ENCODE measurements around the gene CD59.

The CD59 gene, protein sequence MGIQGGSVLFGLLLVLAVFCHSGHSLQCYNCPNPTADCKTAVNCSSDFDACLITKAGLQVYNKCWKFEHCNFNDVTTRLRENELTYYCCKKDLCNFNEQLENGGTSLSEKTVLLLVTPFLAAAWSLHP

DNA sequence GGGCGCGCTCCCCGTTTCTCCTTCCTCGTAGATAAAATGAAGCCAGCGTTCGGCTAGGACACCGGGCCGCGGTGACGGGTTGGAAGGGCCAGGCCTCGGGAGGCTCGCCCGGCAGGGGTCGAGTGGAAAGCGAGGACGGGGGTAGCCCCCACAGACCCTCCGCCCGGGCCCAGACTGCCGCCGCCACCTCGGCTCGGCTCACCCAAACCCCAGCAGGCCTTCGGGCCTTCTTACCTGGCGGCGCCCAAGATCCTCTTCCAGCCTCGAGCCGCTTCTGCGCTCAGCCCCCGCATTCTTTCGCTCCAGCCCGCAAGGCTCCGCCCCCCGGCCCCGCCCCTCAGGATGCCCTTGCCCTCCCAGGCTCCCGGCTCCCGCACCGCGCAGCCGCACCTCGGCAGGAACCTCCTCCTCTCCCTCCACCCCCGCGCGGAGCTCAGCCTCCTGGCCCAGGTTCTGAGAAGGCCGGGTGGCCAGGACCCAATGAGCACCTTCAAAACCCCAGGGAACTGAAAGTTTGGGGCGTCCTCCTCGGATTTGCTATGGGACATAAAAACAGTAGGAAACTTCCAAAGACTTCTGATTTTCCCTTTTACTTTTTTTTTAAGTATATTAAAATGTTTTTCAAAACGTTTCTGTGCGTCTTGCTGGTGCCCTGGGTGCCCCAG, at the start of gene CD59:
Gene CD59, minus strand, starts transcription at position 276 of the 665 bp plus-strand sequence. CDS start 13,978 bp downstream, outside the sequence.
- peaks cover 9% of the 10 kb centered on the region; the same call in 1 of the 2 replicates for H3K36me3 ChIP-seq (ENCODE audit: insufficient read depth, low read depth, low read length)
- H3K27me3 ChIP-seq (ENCODE audit: insufficient read depth, low read length) = peaks cover 13% of the 10 kb centered on the region
- H3K9ac ChIP-seq (ENCODE audit: low read depth, low read length) = peak within 1 kb of the TSS; percentile 65; the same call in 1 of the 2 replicates
- no peaks in the 10 kb centered on the region for H3K9me3 ChIP-seq (ENCODE audit: insufficient read depth, low read depth, low read length)
- peak within 1 kb of the TSS; percentile 73 for H3K4me3 ChIP-seq (ENCODE audit: low read length)
- no peak within 1 kb of the TSS for H3K27ac ChIP-seq (ENCODE audit: low read length)
- 0 out of 2 replicates have a peak, but pooled peaks cover 3% of the 10 kb centered on the region for H3K4me1 ChIP-seq (ENCODE audit: insufficient read depth, low read length)

DNA sequence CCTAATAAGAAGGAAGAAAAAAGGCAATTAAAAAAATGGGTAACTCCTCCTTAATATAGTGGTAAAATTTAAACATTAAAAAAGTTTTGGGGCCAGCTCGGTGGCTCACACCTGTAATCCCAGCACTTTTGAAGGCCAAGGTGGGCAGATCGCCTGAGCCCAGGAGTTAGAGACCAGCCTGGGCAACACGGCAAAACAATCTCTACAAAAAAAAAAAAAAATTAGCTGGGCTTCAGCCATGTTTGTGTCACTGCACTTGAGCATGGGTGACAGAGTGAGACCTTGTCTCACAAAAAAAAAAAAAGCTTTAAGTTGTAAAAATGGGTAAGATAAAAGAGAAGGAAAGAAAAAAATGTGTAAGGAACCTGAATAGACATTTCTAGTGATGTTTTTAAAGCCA, 49.4 kb upstream of the CD59 start:
- H3K9ac ChIP-seq (ENCODE audit: low read depth, low read length) = no peak overlapping the region
- H3K9me3 ChIP-seq (ENCODE audit: insufficient read depth, low read depth, low read length) = no peaks in the 10 kb centered on the region
- H3K4me1 ChIP-seq (ENCODE audit: insufficient read depth, low read length) = no peaks in the 10 kb centered on the region
- no peaks in the 10 kb centered on the region for H3K36me3 ChIP-seq (ENCODE audit: insufficient read depth, low read depth, low read length)
- H3K27ac ChIP-seq (ENCODE audit: low read length) = no peak overlapping the region
- H3K27me3 ChIP-seq (ENCODE audit: insufficient read depth, low read length) = no peaks in the 10 kb centered on the region; the same call in 1 of the 2 replicates
- no peak overlapping the region for H3K4me3 ChIP-seq (ENCODE audit: low read length)

DNA sequence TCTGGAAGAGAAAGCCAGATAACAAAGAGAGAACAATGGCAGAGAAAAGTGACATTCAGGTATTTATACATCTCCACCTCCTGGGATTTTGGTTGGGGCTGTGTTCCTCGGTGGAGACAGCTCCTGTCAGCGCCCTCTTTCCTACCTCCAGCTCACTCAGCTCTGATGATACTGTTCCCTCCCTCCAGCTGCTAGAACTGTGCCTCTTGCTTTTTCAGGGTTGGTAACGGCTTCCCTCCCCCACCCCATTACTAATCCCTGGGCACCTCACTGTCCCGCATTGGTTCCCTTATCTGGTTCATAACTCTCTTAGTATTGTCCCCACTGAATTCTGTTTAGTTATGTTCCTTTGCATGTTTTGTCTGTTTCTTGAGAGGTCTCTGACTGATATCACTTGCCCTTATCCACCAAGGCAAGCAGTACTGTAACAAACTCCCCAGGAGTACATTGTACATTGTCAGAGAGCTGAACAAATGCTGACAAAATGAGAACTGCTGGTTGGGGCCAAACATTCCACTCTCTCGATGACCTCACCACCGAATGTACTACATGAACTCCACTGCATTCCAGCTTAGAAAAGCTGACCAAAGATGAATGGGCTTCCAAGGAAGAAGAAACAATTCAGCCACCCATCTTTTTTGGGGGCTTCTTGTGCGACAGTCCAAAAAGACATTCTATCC, 43.8 kb upstream of the CD59 start:
- Histone ChIP-seq H3K9me3 (ENCODE audit: insufficient read depth, low read depth, low read length) (no peaks in the 10 kb centered on the region), H3K27ac (ENCODE audit: low read length) (no peak overlapping the region), H3K36me3 (ENCODE audit: insufficient read depth, low read depth, low read length) (no peaks in the 10 kb centered on the region), H3K9ac (ENCODE audit: low read depth, low read length) (no peak overlapping the region), H3K27me3 (ENCODE audit: insufficient read depth, low read length) (peaks cover 18% of the 10 kb centered on the region), H3K4me3 (ENCODE audit: low read length) (no peak overlapping the region), H3K4me1 (ENCODE audit: insufficient read depth, low read length) (peaks cover 23% of the 10 kb centered on the region)

DNA sequence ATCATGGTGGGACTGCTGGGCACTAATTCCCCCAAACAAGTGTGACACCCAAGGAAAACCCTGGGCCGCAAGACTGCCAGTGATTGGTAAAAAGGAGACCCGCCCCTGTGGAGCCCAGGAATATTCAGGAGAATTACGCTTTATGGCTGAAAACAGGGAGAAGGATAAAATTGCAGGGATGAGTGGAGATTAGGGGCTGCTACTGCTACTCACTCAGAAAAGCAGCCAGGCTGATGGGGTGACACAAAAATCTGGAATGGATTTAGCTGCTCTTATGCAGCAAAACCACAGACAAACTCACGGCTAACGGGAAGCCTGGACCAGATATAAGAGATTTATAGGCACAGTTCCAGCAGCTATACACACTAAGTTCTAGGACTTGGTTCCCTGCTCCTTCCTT, 42.5 kb upstream of the CD59 start:
- no peaks in the 10 kb centered on the region for H3K9me3 ChIP-seq (ENCODE audit: insufficient read depth, low read depth, low read length)
- H3K4me1 ChIP-seq (ENCODE audit: insufficient read depth, low read length) = peaks cover 23% of the 10 kb centered on the region
- H3K27me3 ChIP-seq (ENCODE audit: insufficient read depth, low read length) = peaks cover 23% of the 10 kb centered on the region
- no peak overlapping the region for H3K4me3 ChIP-seq (ENCODE audit: low read length)
- no peak overlapping the region for H3K27ac ChIP-seq (ENCODE audit: low read length)
- H3K9ac ChIP-seq (ENCODE audit: low read depth, low read length) = no peak overlapping the region; the same call in 1 of the 2 replicates
- no peaks in the 10 kb centered on the region for H3K36me3 ChIP-seq (ENCODE audit: insufficient read depth, low read depth, low read length)

DNA sequence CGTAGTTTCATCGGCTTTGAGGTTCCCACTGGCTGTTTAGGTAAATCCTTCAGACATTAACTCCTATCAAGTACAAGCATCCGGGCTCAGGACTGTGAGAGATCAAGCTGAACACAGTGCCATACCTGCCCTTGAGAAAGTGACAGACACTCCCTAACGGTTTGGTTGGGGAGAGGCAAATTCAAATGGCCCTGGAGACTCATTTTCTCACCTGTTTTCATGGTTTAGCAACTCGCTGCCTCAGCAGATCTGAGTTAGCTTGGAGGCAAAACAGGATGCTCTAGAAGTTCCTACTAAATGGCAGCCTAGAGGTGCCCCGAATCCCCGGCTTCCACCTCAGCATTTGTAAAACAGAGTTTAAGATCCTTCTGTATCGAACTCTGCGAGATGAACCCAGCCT, 41.7 kb upstream of the CD59 start:
- Histone ChIP-seq H3K9me3 (ENCODE audit: insufficient read depth, low read depth, low read length) (no peaks in the 10 kb centered on the region), H3K4me3 (ENCODE audit: low read length) (no peak overlapping the region), H3K36me3 (ENCODE audit: insufficient read depth, low read depth, low read length) (no peaks in the 10 kb centered on the region), H3K27me3 (ENCODE audit: insufficient read depth, low read length) (peaks cover 31% of the 10 kb centered on the region), H3K4me1 (ENCODE audit: insufficient read depth, low read length) (peaks cover 26% of the 10 kb centered on the region), H3K9ac (ENCODE audit: low read depth, low read length) (no peak overlapping the region; the same call in 1 of the 2 replicates), H3K27ac (ENCODE audit: low read length) (no peak overlapping the region)

DNA sequence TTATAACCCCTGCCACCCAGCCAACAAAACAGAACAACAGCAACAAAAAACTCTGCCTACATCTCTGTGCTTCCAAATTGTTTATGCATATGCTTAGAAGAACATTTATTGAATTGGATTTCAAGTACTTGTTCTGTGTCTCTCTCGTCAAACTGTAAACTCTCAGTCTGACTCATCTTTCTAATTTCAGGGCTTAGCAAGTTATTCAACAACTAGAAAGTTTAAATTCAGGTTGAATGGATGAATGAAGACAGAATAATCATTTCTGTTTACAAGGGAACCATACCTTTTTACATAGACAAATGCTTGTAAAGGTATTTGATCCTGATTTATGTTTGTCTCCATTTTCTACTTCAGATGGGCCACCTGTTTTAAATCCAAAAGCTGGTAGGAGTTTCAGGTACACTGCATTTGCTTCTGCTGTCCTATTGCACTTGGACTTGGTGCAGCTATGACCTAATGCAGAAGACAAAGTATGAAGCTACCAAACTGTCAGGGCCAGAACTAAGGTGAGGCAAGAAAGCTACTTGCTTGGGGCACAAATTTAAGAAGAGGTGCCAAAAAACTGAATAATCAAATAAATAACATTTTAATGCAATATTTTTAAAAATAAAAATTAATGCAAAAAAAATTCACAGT, 39.7 kb upstream of the CD59 start:
- no peaks in the 10 kb centered on the region for H3K36me3 ChIP-seq (ENCODE audit: insufficient read depth, low read depth, low read length)
- no peaks in the 10 kb centered on the region for H3K9me3 ChIP-seq (ENCODE audit: insufficient read depth, low read depth, low read length)
- H3K4me1 ChIP-seq (ENCODE audit: insufficient read depth, low read length) = peaks cover 26% of the 10 kb centered on the region
- H3K27me3 ChIP-seq (ENCODE audit: insufficient read depth, low read length) = peaks cover 37% of the 10 kb centered on the region
- H3K9ac ChIP-seq (ENCODE audit: low read depth, low read length) = no peak overlapping the region
- H3K27ac ChIP-seq (ENCODE audit: low read length) = no peak overlapping the region
- no peak overlapping the region for H3K4me3 ChIP-seq (ENCODE audit: low read length)

DNA sequence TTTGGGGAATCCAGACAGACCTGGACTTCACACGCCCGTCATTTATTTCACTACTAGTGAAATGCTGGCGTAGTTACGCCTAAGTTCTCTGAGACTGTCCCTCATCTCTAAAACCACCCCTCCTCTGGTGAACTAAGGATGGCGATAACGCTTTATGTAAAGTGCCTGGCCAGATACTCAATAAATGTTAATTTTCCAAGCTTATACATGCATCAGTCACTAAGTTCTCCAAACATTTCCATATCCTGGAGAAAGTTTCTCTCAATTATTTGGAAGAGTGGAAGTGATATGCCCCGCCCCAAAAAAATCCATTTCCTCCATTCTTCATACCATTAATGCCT, 39.2 kb upstream of the CD59 start:
- Histone ChIP-seq H3K4me1 (ENCODE audit: insufficient read depth, low read length) (peaks cover 26% of the 10 kb centered on the region), H3K27ac (ENCODE audit: low read length) (no peak overlapping the region), H3K9me3 (ENCODE audit: insufficient read depth, low read depth, low read length) (no peaks in the 10 kb centered on the region), H3K9ac (ENCODE audit: low read depth, low read length) (no peak overlapping the region), H3K36me3 (ENCODE audit: insufficient read depth, low read depth, low read length) (no peaks in the 10 kb centered on the region), H3K27me3 (ENCODE audit: insufficient read depth, low read length) (peaks cover 37% of the 10 kb centered on the region), H3K4me3 (ENCODE audit: low read length) (peak overlapping the region; percentile 80; the same call in 1 of the 2 replicates)

DNA sequence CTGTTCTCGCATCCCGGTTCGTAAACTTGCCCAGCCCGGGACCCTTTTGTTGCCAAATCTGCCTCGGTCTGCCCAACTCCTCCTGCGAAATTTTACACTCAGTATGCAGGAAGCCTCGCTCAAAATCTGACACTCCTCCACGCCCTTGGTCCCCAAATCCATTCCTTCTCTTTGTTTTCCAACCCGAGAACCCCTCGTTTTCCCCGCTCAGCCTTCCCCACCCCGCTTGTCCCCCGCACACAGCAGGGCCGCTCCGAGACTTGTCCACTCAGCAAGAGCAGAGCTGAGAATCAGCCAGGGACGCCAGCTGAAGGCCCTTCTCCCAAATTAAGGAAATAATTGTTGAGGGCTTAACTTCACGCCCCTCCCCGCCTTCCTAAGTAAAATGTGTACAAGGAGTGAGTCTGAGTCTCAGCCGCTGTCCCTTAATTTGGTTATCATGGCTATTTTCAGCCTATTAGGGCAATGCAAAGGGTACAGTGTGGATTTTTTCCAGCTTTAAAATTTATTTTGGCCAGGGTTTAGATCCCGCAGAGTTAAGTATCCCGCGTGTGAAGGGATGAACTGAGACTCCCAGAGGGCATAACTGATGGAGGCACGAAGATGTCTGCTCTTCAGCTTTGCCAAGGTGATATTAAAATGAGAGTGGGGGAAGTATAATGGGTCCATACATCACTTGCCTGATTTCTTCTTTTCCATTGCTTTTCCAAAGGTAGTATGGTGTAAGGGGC, 38.7 kb upstream of the CD59 start:
- H3K27ac ChIP-seq (ENCODE audit: low read length) = no peak overlapping the region
- H3K4me3 ChIP-seq (ENCODE audit: low read length) = peak overlapping the region; percentile 80
- no peaks in the 10 kb centered on the region for H3K9me3 ChIP-seq (ENCODE audit: insufficient read depth, low read depth, low read length)
- H3K36me3 ChIP-seq (ENCODE audit: insufficient read depth, low read depth, low read length) = no peaks in the 10 kb centered on the region
- peak overlapping the region; percentile 71; the same call in 1 of the 2 replicates for H3K9ac ChIP-seq (ENCODE audit: low read depth, low read length)
- peaks cover 37% of the 10 kb centered on the region for H3K27me3 ChIP-seq (ENCODE audit: insufficient read depth, low read length)
- peaks cover 27% of the 10 kb centered on the region for H3K4me1 ChIP-seq (ENCODE audit: insufficient read depth, low read length)

DNA sequence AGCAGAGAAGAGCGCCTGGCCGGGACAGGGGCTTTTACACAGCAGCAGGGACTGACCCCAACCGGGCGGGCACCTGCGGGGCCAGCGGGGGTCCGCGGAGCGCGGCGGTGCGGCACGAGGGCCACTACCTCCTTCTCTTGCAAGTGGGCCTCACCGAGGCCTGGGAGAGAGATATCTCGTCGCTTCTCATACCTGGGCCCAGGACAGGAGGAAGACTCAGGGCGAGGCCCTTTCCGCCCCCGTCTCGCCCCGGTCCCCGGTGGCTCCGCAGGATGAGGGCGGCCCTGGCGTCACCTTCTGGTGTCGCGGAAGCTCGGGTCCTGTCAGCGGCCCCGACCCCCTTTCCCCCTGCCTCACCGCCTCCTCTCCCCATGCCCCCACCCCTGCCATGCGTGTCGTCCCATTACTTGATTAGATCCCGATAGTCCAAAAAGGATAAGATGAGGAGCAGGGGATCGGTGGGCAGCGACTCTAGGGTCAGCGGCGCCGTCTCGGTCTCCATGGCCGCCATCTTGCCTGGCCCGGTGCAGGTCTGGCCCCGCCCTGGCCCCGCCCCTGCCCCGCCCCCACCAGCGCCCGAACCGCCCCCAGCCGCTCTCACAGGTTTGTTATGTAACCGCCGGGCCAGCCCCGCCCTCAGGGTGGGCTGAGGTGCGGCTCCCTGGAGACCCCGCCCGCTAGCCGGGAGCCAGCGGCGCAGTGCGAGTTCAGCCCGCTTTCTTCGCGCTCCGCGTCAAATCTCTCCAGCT, 37.9 kb upstream of the CD59 start, which contains the start of gene FBXO3:
Gene FBXO3, minus strand, starts transcription at position 534 of the 749 bp plus-strand sequence. Its CDS starts 23 bp downstream, at position 511.
- Histone ChIP-seq H3K27me3 (ENCODE audit: insufficient read depth, low read length) (peaks cover 37% of the 10 kb centered on the region), H3K9me3 (ENCODE audit: insufficient read depth, low read depth, low read length) (no peaks in the 10 kb centered on the region), H3K4me1 (ENCODE audit: insufficient read depth, low read length) (peaks cover 20% of the 10 kb centered on the region), H3K9ac (ENCODE audit: low read depth, low read length) (peak within 1 kb of the TSS; percentile 77; the same call in 1 of the 2 replicates), H3K36me3 (ENCODE audit: insufficient read depth, low read depth, low read length) (no peaks in the 10 kb centered on the region), H3K27ac (ENCODE audit: low read length) (no peak within 1 kb of the TSS), H3K4me3 (ENCODE audit: low read length) (peak within 1 kb of the TSS; percentile 85)

DNA sequence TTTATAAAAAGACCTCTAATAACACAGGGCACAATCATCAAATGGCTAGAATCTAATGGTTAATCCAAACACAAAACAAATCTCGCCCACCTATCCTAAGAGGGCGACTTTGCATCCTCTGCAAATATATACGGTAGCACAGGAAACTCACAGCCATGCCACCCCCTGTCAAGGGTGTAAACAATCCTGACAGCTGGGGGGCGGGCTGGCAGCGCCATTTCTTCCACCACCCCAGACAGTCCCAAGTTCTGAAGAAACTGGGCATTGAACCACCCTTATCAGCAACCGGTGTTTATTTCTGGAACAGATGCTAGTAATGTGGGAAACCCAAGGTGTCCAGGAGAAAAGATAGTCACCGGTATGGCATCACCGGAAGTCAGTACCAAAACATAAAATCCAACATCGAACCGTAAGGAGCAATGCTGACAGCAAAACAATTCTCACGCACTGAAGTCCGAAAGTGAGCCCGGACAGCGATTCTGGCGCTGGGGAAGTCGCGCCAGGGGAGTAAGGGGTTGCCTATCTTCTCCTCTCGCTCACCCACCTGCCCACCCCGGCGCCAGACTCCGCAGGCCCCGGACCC, 37.3 kb upstream of the CD59 start:
- Histone ChIP-seq H3K9me3 (ENCODE audit: insufficient read depth, low read depth, low read length) (no peaks in the 10 kb centered on the region), H3K9ac (ENCODE audit: low read depth, low read length) (peak overlapping the region; percentile 77; the same call in 1 of the 2 replicates), H3K36me3 (ENCODE audit: insufficient read depth, low read depth, low read length) (peaks cover 2% of the 10 kb centered on the region), H3K27me3 (ENCODE audit: insufficient read depth, low read length) (peaks cover 37% of the 10 kb centered on the region), H3K4me3 (ENCODE audit: low read length) (peak overlapping the region; percentile 85), H3K27ac (ENCODE audit: low read length) (no peak overlapping the region), H3K4me1 (ENCODE audit: insufficient read depth, low read length) (peaks cover 17% of the 10 kb centered on the region)
